OCI-LY3 (cell line): ENCODE data around the gene MGAT3.

Experiments
- CTCF ChIP-seq: fragments of 200-600, 300-600 bp; sonication (generic); IDR thresholded peaks from 2 replicates; pipeline ENCODE4 v1.5.1; 2014; ENCODE audit warnings: antibody characterized with exemption, low read length, low read depth
- EZH2phosphoT487 ChIP-seq: fragments of 200-600 bp; shearing (Covaris generic); IDR thresholded peaks from 2 replicates; pipeline ENCODE4 v1.6.1; 2018; ENCODE audit warnings: antibody characterized with exemption, mixed run types, low read depth

DNA sequence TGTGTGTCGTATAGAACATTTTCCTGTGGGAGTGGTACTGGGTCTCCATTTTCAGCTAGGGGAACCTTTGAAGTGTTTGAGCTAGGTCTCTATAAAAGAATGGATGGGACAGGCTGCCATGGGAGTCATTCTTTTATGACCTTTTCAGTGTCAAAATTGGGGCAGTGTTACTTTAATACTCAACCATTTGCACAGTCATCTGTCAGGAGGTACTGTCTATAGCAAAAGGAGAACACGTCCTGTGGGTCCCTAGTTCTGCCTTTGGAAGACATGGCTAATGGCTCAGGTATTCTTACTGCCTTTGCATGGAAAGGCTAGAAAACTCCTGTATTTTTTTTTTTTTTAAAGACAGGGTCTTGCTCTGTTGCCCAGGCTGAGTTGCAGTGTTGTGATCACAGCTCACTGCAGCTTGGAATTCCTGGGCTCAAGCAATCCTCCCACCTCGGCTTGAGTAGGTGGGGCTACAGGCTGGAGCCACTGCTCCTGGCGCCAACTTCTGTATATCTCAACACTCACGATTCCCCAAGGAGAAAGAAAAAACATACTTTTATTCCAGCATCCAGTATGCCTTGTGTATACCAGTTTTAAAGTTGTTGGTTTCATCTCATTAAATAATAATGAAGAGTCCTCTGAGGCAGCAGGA is 61.5 kb downstream of the MGAT3 start:
- TF ChIP-seq CTCF (no peak), EZH2phosphoT487 (no peak)
